Neuron (in vitro differentiated cells): Measurements from ENCODE around the gene ACAD10.
"Not testable (repeated sequence)": the region's sequence is repeated elsewhere in the genome, so short reads cannot be mapped to it uniquely, and the experiment has no call there.

Source experiments
- H2AFZ ChIP-seq: one replicate; pipeline ENCODE4 v1.6.1; 2013; ENCODE audit warnings: low read depth, mild to moderate bottlenecking, inconsistent platforms, low read length, moderate library complexity
- H3K27me3 ChIP-seq: one replicate; pipeline ENCODE4 v1.6.1; 2013; ENCODE audit warnings: low read length; ENCODE audit not compliant: insufficient read depth
- H3K36me3 ChIP-seq: one replicate; pipeline ENCODE4 v1.6.1; 2013; ENCODE audit warnings: low read length; ENCODE audit not compliant: insufficient read depth
- H3K4me1 ChIP-seq: one replicate; pipeline ENCODE4 v1.6.1; 2013; ENCODE audit warnings: low read length; ENCODE audit not compliant: insufficient read depth
- H3K4me3 ChIP-seq: 2 replicates; pipeline ENCODE4 v1.5.1; 2013; ENCODE audit warnings: mild to moderate bottlenecking, low read length, moderate library complexity
- H3K9me3 ChIP-seq: one replicate; pipeline ENCODE4 v1.6.1; 2013; ENCODE audit warnings: low read length

Gene ACAD10

GRCh38 chr12:111761099-111761498, 75.2 kb downstream of the ACAD10 start:
- peaks cover 10% of the 10 kb centered on the region for H3K36me3 ChIP-seq
- H3K4me1 ChIP-seq: peaks cover 11% of the 10 kb centered on the region
- no peaks in the 10 kb centered on the region for H3K9me3 ChIP-seq
- H2AFZ ChIP-seq: no peak overlapping the region
- no peaks in the 10 kb centered on the region for H3K27me3 ChIP-seq
- H3K4me3 ChIP-seq: no peak overlapping the region

DNA sequence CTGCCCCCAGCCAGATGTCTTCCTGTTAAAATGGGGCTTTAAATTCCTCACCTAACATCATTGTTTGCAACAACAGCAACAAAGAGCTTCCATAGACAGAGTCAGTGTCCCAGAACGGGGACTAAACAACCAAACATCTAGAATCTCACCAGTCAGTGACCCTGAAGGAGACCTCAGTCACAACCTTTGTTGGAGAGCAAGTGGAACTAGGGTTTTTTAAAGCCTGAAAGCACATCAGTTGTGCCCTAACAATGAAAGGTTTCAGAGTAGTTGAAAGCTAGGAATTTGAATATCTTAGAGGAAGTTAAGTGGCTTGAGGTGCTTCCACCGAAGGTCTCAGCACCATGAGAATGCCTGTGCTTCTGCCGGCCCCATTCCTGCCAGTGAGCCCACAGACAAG, 75.9 kb downstream of the ACAD10 start:
- no peaks in the 10 kb centered on the region for H3K27me3 ChIP-seq
- H3K9me3 ChIP-seq: no peaks in the 10 kb centered on the region
- no peak overlapping the region for H2AFZ ChIP-seq
- H3K4me3 ChIP-seq: no peak overlapping the region
- peaks cover 15% of the 10 kb centered on the region for H3K4me1 ChIP-seq
- peaks cover 4% of the 10 kb centered on the region for H3K36me3 ChIP-seq

DNA sequence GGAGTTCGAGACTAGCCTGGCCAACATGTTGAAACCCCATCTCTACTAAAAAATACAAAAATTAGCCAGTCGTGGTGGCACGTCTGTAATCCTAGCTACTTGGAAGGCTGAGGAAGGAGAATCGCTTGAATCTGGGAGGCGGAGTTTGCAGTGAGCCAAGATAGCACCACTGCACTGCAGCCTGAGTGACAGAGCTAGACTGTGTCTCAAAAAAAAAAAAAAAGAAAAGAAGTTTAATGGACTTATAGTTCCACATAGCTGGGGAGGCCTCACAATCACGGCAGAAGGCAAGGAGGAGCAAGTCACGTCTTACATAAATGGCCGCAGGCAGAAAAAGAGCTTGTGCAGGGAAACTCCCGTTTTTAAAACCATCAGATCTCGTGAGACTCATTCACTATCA, 77.7 kb downstream of the ACAD10 start:
- H3K4me1 ChIP-seq: peaks cover 17% of the 10 kb centered on the region
- H3K36me3 ChIP-seq, H3K27me3 ChIP-seq, H3K9me3 ChIP-seq, H2AFZ ChIP-seq, H3K4me3 ChIP-seq: not testable (repeated sequence)

DNA sequence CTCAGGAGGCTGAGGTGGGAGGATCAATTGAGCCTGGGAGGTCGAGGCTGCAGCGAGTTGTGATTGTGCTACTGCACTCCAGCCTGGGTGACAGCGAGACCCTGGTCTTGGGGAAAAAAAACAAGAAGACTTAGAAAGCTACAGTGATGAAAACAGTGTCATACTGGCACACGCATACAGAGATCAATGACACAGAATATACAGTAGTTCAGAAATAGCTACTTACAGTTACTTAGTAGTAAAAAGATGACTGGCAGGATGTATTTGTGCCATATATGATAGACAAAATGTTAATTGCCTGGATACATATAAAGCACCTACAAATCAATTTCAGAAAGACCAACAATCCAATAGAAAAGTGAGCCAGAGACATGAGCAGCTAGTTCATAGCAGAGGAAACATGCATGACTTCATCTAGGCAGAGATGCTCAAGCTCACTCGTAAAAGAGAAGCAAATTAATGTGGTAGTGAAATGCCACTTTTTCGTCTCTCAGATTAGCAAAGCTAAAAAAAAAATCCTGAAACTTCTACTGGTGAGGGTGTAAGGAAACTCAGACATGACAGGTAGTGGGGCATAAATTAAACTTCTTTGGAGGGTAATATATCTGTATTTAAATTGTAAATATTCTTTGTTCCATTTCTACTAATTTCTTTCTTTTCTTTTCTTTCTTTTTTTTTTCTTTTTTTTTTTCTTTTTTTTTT, 78.4 kb downstream of the ACAD10 start:
- Histone ChIP-seq H2AFZ (no peak overlapping the region), H3K27me3 (no peaks in the 10 kb centered on the region), H3K36me3 (no peaks in the 10 kb centered on the region), H3K4me1 (peaks cover 17% of the 10 kb centered on the region), H3K9me3 (no peaks in the 10 kb centered on the region), H3K4me3 (no peak overlapping the region)

GRCh38 chr12:111766608-111767361, 80.9 kb downstream of the ACAD10 start, which contains the start of gene ALDH2:
TSS of gene ALDH2 (plus strand) at chr12:111766933. CDS start at chr12:111766983, 50 bp downstream.
- Histone ChIP-seq H3K9me3 (no peaks in the 10 kb centered on the region), H2AFZ (peak within 1 kb of the TSS; percentile 75), H3K27me3 (no peaks in the 10 kb centered on the region), H3K4me3 (peak within 1 kb of the TSS; percentile 55), H3K4me1 (peaks cover 15% of the 10 kb centered on the region), H3K36me3 (no peaks in the 10 kb centered on the region)

DNA sequence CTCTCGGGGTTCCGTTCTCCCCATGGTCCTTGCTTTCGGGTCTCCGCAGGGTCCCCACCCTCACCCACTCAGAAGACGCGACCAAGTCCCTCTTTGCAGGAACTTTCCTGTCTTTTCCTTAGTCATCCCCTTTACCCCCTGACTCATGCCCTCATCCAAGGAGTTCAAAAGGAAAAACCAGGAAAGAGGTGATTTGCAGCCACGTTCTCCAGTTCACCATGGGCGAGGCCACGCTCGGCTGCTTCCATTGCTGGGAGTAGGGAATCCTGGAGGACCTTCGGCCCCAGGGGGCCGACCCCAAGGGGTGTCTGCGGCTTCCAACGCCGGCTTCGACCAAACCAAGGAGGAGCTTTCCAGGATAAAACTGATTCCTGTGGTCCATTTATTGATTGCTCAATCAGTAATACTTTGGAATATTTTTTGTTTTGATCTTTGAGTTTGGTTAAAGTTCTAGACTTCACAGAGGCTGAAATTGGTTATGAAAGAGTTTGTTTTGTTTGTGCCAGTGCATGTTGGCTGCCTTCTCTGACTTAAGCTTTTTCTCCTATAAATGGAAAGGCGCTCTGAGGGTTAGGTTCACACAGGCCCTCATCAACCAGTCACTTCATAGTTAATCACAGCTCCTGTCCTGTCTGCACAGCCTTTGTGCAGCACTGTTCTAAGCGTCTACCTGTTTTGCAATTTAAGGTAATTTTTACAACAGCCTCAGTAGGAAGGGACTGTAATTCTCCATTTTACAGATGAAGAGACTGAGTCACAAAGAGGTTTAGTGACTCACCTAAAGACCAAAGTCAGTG, 81.7 kb downstream of the ACAD10 start:
- Histone ChIP-seq H3K4me3 (peak overlapping the region; percentile 55), H2AFZ (peak overlapping the region; percentile 75), H3K36me3 (no peaks in the 10 kb centered on the region), H3K27me3 (no peaks in the 10 kb centered on the region), H3K4me1 (peaks cover 12% of the 10 kb centered on the region), H3K9me3 (no peaks in the 10 kb centered on the region)

DNA sequence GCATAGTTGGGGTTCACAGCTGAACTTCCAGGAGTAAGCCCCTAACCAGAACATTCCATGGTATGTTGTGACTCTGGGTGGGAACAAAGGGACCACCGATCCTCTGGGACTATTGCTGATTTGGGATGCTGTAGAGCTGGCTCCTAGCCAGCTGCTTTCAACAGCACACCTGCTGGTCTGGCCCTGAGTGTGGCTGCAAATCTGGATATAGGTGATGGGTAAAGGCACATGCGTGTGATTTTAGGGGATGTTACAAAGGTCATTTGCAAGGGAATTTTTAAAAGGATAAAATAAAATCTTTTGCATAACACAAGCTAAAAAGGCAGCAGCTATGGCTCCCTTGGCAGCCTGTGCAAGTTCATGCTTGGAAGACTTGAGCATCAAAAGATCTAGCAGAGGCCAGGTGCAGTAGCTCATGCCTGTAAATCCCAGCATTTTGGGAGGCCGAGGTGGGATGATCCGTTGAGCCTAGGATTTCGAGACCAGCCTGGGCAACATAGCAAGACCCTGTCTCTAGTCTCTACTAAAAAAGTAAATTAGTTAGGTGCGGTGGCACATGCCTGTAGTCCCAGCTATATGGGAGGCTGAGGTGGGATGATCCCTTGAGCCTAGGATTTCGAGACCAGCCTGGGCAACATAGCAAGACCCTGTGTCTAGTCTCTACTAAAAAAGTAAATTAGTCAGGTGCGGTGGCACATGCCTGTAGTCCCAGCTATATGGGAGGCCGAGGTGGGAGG, 82.5 kb downstream of the ACAD10 start:
- Histone ChIP-seq H3K9me3 (no peaks in the 10 kb centered on the region), H3K4me3 (peak overlapping the region; percentile 55), H3K27me3 (no peaks in the 10 kb centered on the region), H3K36me3 (no peaks in the 10 kb centered on the region), H2AFZ (no peak overlapping the region), H3K4me1 (peaks cover 12% of the 10 kb centered on the region)

DNA sequence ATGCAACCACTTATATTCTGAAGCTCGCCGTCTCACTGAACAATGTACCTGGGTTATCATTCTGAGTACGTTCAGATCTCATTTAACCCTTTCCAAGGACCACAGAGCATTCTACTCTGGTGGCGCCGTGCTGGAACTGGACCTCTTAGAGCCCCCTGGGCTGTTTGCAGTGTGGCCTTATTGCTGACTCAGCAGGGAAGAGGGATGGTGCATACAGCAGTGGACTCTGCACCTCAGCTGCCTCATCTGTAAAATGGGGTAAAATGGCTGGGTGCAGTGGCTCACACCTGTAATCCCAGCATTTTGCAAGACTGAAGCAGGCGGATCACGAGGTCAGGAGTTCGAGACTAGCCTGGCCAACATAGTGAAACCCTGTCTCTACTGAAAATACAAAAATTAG, 83.7 kb downstream of the ACAD10 start:
- no peaks in the 10 kb centered on the region for H3K9me3 ChIP-seq
- no peak overlapping the region for H2AFZ ChIP-seq
- peaks cover 12% of the 10 kb centered on the region for H3K4me1 ChIP-seq
- no peaks in the 10 kb centered on the region for H3K36me3 ChIP-seq
- no peaks in the 10 kb centered on the region for H3K27me3 ChIP-seq
- no peak overlapping the region for H3K4me3 ChIP-seq

- Histone ChIP-seq H3K36me3 (no peaks in the 10 kb centered on the region), H3K9me3 (no peaks in the 10 kb centered on the region), H3K4me1 (no peaks in the 10 kb centered on the region), H2AFZ (no peak overlapping the region), H3K4me3 (no peak overlapping the region), H3K27me3 (no peaks in the 10 kb centered on the region)
Observed at GRCh38 chr12:111773801-111774551, 88.1 kb downstream of the ACAD10 start.

- no peak overlapping the region for H2AFZ ChIP-seq
- H3K4me3 ChIP-seq: no peak overlapping the region
- peaks cover 3% of the 10 kb centered on the region for H3K9me3 ChIP-seq
- no peaks in the 10 kb centered on the region for H3K4me1 ChIP-seq
- no peaks in the 10 kb centered on the region for H3K36me3 ChIP-seq
- no peaks in the 10 kb centered on the region for H3K27me3 ChIP-seq
Observed at GRCh38 chr12:111775205-111776193, 89.6 kb downstream of the ACAD10 start.

GRCh38 chr12:111776836-111777344, 91.0 kb downstream of the ACAD10 start:
- Histone ChIP-seq H3K4me3 (no peak overlapping the region), H3K27me3 (no peaks in the 10 kb centered on the region), H2AFZ (no peak overlapping the region), H3K4me1 (no peaks in the 10 kb centered on the region), H3K9me3 (peaks cover 5% of the 10 kb centered on the region), H3K36me3 (peaks cover under 1% of the 10 kb centered on the region)
